Kidney epithelial cell (primary cell): ENCODE results near the gene BMERB1. TPM values are rescaled to one million over a fixed set of nuclear protein-coding genes. Genes with fewer than 3 reads are reported as not detected.
"Not testable (repeated sequence)": the region's sequence is repeated elsewhere in the genome, so short reads cannot be mapped to it uniquely, and the experiment has no call there.

Experiments used
- DNase-seq: peaks from one replicate; pipeline ENCODE4 v3.0.0-alpha.2; 2010; ENCODE audit warnings: low read depth
- H3K27me3 ChIP-seq: 2 replicates; pipeline ENCODE4 v1.6.0; 2011; ENCODE audit warnings: low read length; ENCODE audit not compliant: control insufficient read depth, insufficient read depth
- H3K36me3 ChIP-seq: 2 replicates; pipeline ENCODE4 v1.5.1; 2011; ENCODE audit warnings: low read length; ENCODE audit not compliant: control insufficient read depth, insufficient read depth
- H3K4me3 ChIP-seq: 2 replicates; pipeline ENCODE4 v1.5.1; 2011; ENCODE audit warnings: low read depth, mild to moderate bottlenecking, control low read depth, low read length
- total RNA-seq: library from RNA; depleted of rRNA; stranded (reverse); fragments of >200 nt; gene quantifications from 2 replicates; pipeline ENCODE4 v1.2.3, GENCODE V29; 2015
- TF ChIP-seq, protein P1 (sequence below): IDR thresholded peaks from 2 replicates; pipeline ENCODE4 v1.5.1; 2011; ENCODE audit warnings: mild to moderate bottlenecking, moderate library complexity, low read length, control low read depth, inconsistent platforms; ENCODE audit not compliant: insufficient read depth, poor library complexity, severe bottlenecking

BMERB1 gene
- total RNA-seq, 1 donor from 2014 or later = 29.3 TPM

DNA sequence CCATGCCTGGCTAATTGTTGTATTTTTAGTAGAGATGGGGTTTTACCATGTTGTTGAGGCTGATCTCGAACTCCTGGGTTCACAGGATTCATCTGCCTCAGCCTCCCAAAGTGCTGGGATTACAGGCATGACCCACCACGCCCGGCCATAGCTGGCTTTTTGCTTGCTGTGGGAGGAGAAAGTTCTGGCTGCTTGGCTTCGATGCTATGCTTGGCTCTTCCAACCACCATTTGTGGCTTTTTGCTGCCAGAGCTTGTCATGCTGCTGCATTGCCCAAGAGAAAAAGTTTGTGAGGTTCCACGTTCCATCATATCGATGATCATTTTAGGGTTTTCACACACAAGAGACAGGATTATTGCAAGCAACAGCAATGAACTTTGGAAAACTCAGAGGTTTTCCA, 16.2 kb downstream of the BMERB1 start:
- DNase-seq = no peak
- Histone ChIP-seq H3K27me3 (no peaks in the 10 kb centered on the region), H3K4me3 (no peak overlapping the region), H3K36me3 (no peaks in the 10 kb centered on the region)
- TF ChIP-seq, protein P1, sequence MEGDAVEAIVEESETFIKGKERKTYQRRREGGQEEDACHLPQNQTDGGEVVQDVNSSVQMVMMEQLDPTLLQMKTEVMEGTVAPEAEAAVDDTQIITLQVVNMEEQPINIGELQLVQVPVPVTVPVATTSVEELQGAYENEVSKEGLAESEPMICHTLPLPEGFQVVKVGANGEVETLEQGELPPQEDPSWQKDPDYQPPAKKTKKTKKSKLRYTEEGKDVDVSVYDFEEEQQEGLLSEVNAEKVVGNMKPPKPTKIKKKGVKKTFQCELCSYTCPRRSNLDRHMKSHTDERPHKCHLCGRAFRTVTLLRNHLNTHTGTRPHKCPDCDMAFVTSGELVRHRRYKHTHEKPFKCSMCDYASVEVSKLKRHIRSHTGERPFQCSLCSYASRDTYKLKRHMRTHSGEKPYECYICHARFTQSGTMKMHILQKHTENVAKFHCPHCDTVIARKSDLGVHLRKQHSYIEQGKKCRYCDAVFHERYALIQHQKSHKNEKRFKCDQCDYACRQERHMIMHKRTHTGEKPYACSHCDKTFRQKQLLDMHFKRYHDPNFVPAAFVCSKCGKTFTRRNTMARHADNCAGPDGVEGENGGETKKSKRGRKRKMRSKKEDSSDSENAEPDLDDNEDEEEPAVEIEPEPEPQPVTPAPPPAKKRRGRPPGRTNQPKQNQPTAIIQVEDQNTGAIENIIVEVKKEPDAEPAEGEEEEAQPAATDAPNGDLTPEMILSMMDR = no peak

DNA sequence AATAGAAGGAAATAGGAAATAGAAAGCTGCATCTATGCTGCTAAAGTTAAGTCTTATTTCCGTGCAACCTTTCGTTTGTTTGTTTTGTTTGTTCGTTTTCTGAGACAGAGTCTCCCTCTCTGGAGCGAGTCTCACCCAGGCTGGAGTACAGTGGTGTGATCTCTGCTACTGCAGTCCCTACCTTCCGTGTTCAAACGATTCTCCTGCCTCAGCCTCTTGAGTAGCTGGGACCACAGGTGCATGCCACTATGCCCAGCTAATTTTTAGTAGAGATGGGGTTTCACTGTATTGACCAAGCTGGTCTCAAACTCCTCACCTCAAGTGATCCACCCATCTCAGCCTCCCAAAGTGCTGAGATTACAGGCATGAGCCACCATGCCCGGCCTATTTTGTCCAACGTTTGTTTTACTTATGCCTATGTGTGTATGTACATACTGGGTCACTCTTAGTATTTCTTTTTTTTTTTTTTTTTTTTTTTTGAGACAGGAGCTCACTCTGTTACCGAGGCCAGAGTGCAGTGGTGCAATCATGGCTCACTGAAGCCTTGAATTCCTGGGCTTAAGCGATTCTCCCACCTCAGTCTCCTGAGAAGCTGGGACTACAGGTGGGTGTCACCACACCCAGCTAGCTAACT, 16.8 kb downstream of the BMERB1 start:
- Histone ChIP-seq H3K36me3 (no peaks in the 10 kb centered on the region), H3K27me3 (no peaks in the 10 kb centered on the region), H3K4me3 (no peak overlapping the region)
- DNase-seq = no peak
- TF ChIP-seq, protein P1 = no peak

DNA sequence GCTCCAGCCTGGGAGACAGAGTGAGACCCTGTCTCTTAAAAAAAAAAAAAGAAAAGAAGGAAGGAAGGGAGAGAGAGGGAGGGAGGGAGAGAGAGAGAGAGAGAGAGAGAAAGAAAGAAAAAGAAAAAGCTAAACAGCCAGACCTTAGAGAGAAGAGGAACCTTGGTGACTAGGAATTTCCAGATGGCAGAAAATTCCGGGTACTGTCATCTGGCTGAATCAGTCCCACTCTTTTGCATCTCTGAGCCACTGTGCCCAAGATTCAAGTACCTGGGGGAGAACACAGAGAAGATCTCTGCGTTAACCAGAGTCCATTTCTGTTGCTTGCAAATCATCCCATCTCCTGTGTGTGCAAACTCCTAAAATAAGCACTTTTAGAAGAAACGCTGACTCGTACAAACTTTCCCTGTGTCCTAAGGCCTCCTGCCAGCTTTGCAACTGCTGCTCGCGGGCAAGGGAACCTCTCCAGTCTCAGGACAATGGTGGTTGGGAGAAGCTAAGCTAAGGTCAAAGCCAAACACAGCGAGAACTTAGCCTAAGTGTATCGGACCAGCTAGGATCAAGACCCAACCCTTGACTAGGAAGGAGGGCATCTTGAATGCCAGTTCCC, 18.0 kb downstream of the BMERB1 start:
- H3K4me3 ChIP-seq = no peak overlapping the region
- TF ChIP-seq, protein P1 = no peak
- DNase-seq = no peak
- no peaks in the 10 kb centered on the region for H3K36me3 ChIP-seq
- H3K27me3 ChIP-seq = no peaks in the 10 kb centered on the region

DNA sequence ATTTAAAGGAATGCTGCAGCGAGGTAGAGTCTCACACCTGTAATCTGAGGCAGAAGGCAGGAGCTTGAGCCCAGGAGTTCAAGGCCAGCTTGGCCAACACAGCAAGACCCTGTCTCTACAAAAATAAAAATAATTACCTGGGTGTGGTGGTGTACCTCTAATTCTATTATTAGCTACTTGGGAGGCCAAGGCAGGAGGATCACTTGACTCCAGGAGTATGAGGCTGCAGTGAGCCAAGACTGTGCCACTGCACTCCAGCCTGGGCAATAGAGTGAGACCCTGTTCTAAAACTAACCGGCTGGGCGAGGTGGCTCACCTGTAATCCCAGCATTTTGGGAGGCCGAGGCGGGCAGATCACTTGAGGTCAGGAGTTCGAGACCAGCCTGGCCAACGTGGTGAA, 18.9 kb downstream of the BMERB1 start:
- H3K4me3 ChIP-seq, H3K27me3 ChIP-seq, H3K36me3 ChIP-seq, DNase-seq: not testable (repeated sequence)

DNA sequence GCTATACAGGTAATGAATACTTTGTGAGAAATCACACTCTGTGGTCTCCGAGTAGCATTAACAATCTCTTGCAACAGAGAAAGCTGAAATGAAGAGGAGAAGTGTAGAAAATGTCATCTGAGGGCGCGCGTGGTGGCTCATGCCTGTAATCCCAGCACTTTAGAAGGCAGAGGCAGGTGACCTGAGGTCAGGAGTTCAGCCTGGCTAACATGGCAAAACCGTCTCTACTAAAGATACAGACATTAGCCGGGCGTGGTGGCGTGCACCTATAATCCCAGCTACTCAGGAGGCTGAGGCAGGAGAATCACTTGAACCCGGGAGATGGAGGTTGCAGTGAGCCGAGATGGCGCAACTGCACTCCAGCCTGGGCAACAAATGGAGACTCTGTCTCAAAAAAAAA, 20.5 kb downstream of the BMERB1 start:
- H3K36me3 ChIP-seq, H3K27me3 ChIP-seq, DNase-seq, H3K4me3 ChIP-seq: not testable (repeated sequence)

DNA sequence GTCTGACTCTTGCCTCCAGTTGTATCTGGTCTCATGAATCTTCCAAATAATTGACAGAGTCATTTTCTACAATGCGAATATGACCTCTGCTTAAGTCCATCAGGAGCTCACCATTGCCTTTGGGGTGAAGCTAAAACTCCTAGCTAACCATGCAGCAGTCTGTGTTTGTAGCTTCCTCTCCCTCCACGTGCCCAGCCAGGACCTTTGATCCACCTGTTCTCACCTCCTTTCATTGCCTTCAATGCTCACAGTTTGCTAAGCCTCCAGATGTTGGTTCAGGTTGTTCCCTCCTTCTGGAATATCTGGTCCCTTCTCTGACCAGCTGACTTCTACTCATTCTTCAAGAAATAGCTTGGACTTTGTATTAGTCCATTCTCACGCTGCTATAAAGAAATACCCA, 23.0 kb downstream of the BMERB1 start:
- DNase-seq = no peak
- Histone ChIP-seq H3K4me3 (no peak overlapping the region), H3K36me3 (no peaks in the 10 kb centered on the region), H3K27me3 (no peaks in the 10 kb centered on the region)
- TF ChIP-seq, protein P1 = no peak

DNA sequence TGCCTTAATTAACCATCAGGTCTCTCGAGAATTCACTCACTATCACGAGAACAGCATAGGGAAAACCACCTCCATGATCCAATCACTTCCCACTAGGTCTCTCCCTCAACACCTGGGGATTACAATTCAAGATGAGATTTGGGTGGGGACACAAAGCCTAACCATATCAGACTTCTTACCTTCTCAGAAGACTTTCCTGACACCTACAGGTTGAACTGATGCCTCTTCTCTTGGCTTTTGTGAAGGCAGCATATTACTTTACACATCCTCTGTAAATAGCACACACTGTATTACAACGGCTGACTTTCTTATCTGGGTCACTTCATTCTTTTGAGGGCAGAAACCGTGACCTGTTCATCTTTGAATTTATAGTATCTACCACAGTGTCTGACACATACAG, 23.6 kb downstream of the BMERB1 start:
- Histone ChIP-seq H3K4me3 (no peak overlapping the region), H3K27me3 (no peaks in the 10 kb centered on the region), H3K36me3 (no peaks in the 10 kb centered on the region)
- DNase-seq = no peak
- TF ChIP-seq, protein P1 = no peak
